Lower lobe of right lung (tissue), 2 donors: Measurements from ENCODE around the gene RNPC3. TPM values are rescaled to one million over a fixed set of nuclear protein-coding genes. Genes with fewer than 3 reads are reported as not detected.
A peak's percentile ranks its signal among the peaks of the same experiment; 100 is the strongest.

Experiments
- ATAC-seq, 2 donors: fragments of 200-7000 bp; cut with Tn5 transposase; one replicate each; pipeline ENCODE4 v1.9.1; 2020 to 2022; ENCODE audit warnings: mild to moderate bottlenecking in 2 of 2, moderate library complexity in 2 of 2
- DNase-seq: peaks from one replicate; pipeline ENCODE4 v3.0.0-alpha.2; 2020
- H3K27ac ChIP-seq: fragments of 200-600 bp; one replicate; pipeline ENCODE4 v1.8.0; 2022
- H3K27me3 ChIP-seq: fragments of 200-600 bp; one replicate; pipeline ENCODE4 v1.8.0; 2022; ENCODE audit warnings: low read depth
- H3K36me3 ChIP-seq: fragments of 200-600 bp; one replicate; pipeline ENCODE4 v1.8.0; 2022; ENCODE audit warnings: mild to moderate bottlenecking
- H3K4me1 ChIP-seq: fragments of 200-600 bp; one replicate; pipeline ENCODE4 v1.8.0; 2022
- H3K4me3 ChIP-seq: fragments of 200-600 bp; one replicate; pipeline ENCODE4 v1.8.0; 2022; ENCODE audit warnings: mild to moderate bottlenecking
- H3K9me3 ChIP-seq: fragments of 200-600 bp; one replicate; pipeline ENCODE4 v1.8.0; 2022
- CTCF ChIP-seq: fragments of 200-600 bp; IDR thresholded peaks from one replicate; pipeline ENCODE4 v1.8.0; 2022; ENCODE audit warnings: antibody characterized with exemption, mild to moderate bottlenecking
- intact Hi-C: fragments of 100-400 bp; cut with DNase I; formaldehyde crosslinking; loops from one replicate; pipeline ENCODE4 v1.11.0; 2022
- total RNA-seq: library from RNA; stranded (reverse); fragmentation: NEBNext Ultra II Directional; extraction: Animal tissue kit (Norgen Biotek cat#: 25700); gene quantifications from one replicate; pipeline ENCODE4 v1.2.1, GENCODE V29; 2021
- donor health status: DM: no; HTN: yes; CAD: no; lungs with severe emphysema.

RNPC3 gene
- total RNA-seq, 1 donor from 2014 or later: 35.0 TPM

- H3K4me3 ChIP-seq: no peak overlapping the region
- DNase-seq (no peak), ATAC-seq (no peak)
- H3K27ac ChIP-seq: no peak overlapping the region
- H3K9me3 ChIP-seq: no peaks in the 10 kb centered on the region
- no peak for TF ChIP-seq CTCF
- H3K4me1 ChIP-seq: no peaks in the 10 kb centered on the region
- no peaks in the 10 kb centered on the region for H3K27me3 ChIP-seq
- intact Hi-C loops: no loop called here
- no peaks in the 10 kb centered on the region for H3K36me3 ChIP-seq
Measured at GRCh38 chr1:103497404-103497803, 28.1 kb upstream of the RNPC3 start.

- no peak for TF ChIP-seq CTCF
- Histone ChIP-seq H3K27ac (no peak overlapping the region), H3K36me3 (no peaks in the 10 kb centered on the region), H3K4me1 (no peaks in the 10 kb centered on the region), H3K27me3 (no peaks in the 10 kb centered on the region), H3K4me3 (no peak overlapping the region), H3K9me3 (no peaks in the 10 kb centered on the region)
- no peak for DNase-seq
- no peak for ATAC-seq
- intact Hi-C loops: no loop called here
Measured at GRCh38 chr1:103509250-103509649, 16.2 kb upstream of the RNPC3 start.

GRCh38 chr1:103513711-103514110 is 11.8 kb upstream of the RNPC3 start:
- DNase-seq (no peak), ATAC-seq (no peak)
- H3K4me1 ChIP-seq: no peaks in the 10 kb centered on the region
- no peaks in the 10 kb centered on the region for H3K36me3 ChIP-seq
- TF ChIP-seq CTCF: no peak
- no peaks in the 10 kb centered on the region for H3K27me3 ChIP-seq
- no peak overlapping the region for H3K27ac ChIP-seq
- H3K4me3 ChIP-seq: no peak overlapping the region
- H3K9me3 ChIP-seq: no peaks in the 10 kb centered on the region
- intact Hi-C loops: no loop called here

GRCh38 chr1:103514920-103515503 is 10.5 kb upstream of the RNPC3 start:
- H3K9me3 ChIP-seq: no peaks in the 10 kb centered on the region
- H3K27ac ChIP-seq: no peak overlapping the region
- H3K36me3 ChIP-seq: no peaks in the 10 kb centered on the region
- DNase-seq (no peak), ATAC-seq (peak; percentile 56 to 89)
- TF ChIP-seq CTCF: peak; percentile 77
- H3K4me3 ChIP-seq: no peak overlapping the region
- H3K27me3 ChIP-seq: no peaks in the 10 kb centered on the region
- intact Hi-C loops: no loop called here
- no peaks in the 10 kb centered on the region for H3K4me1 ChIP-seq

GRCh38 chr1:103516283-103516682 is 9.2 kb upstream of the RNPC3 start:
- no peaks in the 10 kb centered on the region for H3K4me1 ChIP-seq
- intact Hi-C loops: no loop called here
- no peaks in the 10 kb centered on the region for H3K27me3 ChIP-seq
- no peaks in the 10 kb centered on the region for H3K9me3 ChIP-seq
- no peak overlapping the region for H3K27ac ChIP-seq
- no peak overlapping the region for H3K4me3 ChIP-seq
- ATAC-seq (no peak), DNase-seq (no peak)
- H3K36me3 ChIP-seq: no peaks in the 10 kb centered on the region
- TF ChIP-seq CTCF: no peak

GRCh38 chr1:103516693-103517092 is 8.8 kb upstream of the RNPC3 start:
- intact Hi-C loops: no loop called here
- Histone ChIP-seq H3K27me3 (no peaks in the 10 kb centered on the region), H3K36me3 (no peaks in the 10 kb centered on the region), H3K4me3 (no peak overlapping the region), H3K9me3 (no peaks in the 10 kb centered on the region), H3K4me1 (no peaks in the 10 kb centered on the region), H3K27ac (no peak overlapping the region)
- TF ChIP-seq CTCF: no peak
- DNase-seq: no peak
- ATAC-seq: no peak
